NCI-H1092 (cell line): ENCODE data around the gene ARHGEF25.
"Not testable (repeated sequence)": the region's sequence is repeated elsewhere in the genome, so short reads cannot be mapped to it uniquely, and the experiment has no call there.

ENCODE experiments used
- DNase-seq: peaks from one replicate; lab custom pipeline; 2025; lab: John Stamatoyannopoulos, UW

Gene ARHGEF25

DNA sequence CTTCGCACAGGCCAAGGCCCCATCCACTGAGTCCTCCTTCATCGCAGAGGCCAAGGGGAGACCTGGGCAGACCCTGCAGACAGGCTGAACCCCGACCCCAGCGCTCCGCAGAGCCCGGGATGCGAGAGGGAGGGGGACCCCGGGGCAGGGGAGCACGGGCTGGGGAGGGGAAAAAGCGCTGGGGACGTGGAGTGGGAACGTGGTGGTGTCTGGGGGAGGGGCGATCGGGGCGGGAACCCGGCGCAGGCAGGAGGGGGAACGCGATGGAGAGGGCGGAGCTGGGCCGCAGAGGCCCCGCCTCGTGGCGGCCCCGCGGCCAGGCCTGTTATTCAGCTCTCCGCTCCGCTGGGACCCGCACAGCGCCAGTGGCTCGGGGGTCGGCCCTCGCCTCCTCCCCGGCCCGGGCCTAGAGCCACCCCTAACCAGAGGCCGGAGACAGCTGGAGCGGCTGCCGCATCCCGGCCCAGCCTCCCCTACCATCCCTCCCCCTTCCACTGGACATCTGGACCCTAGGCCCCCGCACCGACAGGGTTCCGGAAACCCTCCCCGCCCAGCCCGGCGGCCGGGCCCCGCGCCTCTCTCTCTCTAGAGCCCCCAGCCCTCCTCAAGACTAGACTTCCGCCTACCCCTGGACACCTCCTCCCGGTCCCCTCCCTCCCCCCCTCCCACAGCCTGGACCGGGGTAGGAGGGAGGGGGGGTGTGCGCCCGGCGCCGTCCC, at the start of gene ARHGEF25:
ARHGEF25 (plus strand) TSS at position 328 of the 719 bp plus-strand sequence. CDS start 460 bp downstream, outside the sequence.
- peak; percentile 24 for DNase-seq

GRCh38 chr12:57563358-57563757, 47.9 kb upstream of the ARHGEF25 start:
- no peak for DNase-seq

- no peak for DNase-seq
Observed at GRCh38 chr12:57564178-57564740, 47.0 kb upstream of the ARHGEF25 start.

DNA sequence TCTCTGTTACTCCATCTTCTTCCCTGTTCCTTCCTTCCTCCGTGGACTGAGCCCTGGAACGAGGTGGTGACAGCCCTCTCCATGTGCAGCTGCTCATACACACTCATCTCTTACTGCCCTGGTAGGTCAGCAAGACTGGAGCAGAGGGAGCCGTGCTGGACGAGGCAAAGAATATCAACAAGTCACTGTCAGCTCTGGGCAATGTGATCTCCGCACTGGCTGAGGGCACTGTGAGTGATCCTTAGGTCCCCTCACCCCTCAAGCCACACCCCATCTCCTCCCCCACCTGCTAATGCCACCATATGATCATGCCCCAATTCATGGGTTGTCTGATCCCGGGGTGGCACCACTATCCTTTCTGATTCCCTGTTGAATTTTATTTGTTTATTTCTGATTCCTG, 42.4 kb upstream of the ARHGEF25 start:
- no peak for DNase-seq

- no peak for DNase-seq
Observed at GRCh38 chr12:57569858-57570257, 41.4 kb upstream of the ARHGEF25 start.

DNA sequence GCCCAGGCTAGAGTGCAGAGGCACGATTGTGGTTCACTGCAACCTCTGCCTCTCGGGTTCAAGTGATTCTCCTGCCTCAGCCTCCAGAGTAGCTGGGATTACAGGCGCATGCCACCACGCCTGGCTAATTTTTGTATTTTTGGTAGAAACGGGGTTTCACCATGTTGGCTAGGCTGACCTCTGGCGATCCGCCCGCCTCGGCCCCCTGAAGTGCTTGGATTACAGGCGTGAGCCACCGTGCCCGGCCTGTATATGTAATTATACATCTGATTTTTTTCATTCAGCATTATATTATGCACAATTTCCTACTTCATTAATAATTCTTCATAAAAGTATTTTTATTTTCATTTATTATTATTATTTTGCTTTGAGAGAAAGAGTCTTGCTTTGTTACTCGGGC, 40.8 kb upstream of the ARHGEF25 start:
- not testable (repeated sequence) for DNase-seq

- no peak for DNase-seq
Observed at GRCh38 chr12:57571926-57572762, 39.1 kb upstream of the ARHGEF25 start.

DNA sequence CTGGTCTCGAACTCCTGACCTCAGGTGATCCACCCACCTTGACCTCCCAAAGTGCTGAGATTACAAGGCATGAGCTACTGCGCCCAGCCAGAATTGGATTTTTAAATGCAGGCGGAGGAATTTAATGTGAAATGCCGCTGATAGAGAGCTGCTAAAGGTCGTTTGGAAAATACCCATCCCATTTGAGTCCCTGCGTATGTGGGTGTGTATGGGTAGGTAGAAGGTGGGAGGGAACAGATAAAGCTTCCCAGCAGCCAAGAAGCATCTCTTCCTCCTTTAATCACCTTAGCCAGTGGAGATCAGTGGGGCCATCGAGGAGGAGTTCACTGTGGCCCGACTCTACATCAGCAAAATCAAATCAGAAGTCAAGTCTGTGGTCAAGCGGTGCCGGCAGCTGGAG, 36.4 kb upstream of the ARHGEF25 start:
- no peak for DNase-seq

DNA sequence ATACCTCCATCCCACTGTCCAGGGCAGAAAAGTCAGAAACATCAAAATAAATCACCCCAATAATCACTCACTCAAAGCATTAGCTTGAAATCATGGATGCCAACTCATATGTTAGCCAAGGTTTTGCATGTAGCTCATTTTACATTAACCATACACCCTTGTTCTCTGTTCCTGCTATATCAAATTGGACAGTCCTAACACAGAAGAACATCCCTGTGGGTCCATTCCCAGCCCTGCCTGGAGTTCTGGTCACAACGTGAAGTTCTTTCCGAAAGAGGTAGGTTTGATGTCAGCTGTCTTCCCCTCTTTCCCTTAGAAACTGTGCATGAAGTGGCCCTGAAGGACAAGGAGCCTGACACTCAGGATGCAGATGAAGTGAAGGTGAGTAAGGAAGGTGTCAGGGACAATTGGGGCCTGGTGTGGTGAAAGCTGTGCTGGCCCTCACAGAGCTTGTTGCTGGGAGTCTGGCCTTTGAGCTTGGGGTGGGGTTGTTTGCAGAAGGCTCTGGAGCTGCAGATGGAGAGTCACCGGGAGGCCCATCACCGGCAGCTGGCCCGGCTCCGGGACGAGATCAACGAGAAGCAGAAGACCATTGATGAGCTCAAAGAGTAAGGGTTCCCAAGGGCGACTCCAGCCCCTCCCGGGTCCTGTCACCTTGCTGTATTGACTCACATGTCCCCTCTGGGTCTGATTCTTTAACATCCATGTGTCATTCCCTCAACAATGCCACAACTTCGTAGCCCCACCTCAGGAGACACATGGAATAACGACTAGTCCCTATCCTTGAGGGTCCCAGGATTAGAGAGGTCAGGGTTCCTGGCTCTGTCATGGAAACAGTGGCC, 35.2 kb upstream of the ARHGEF25 start:
- no peak for DNase-seq

GRCh38 chr12:57576613-57577160, 34.5 kb upstream of the ARHGEF25 start:
- DNase-seq = no peak

DNA sequence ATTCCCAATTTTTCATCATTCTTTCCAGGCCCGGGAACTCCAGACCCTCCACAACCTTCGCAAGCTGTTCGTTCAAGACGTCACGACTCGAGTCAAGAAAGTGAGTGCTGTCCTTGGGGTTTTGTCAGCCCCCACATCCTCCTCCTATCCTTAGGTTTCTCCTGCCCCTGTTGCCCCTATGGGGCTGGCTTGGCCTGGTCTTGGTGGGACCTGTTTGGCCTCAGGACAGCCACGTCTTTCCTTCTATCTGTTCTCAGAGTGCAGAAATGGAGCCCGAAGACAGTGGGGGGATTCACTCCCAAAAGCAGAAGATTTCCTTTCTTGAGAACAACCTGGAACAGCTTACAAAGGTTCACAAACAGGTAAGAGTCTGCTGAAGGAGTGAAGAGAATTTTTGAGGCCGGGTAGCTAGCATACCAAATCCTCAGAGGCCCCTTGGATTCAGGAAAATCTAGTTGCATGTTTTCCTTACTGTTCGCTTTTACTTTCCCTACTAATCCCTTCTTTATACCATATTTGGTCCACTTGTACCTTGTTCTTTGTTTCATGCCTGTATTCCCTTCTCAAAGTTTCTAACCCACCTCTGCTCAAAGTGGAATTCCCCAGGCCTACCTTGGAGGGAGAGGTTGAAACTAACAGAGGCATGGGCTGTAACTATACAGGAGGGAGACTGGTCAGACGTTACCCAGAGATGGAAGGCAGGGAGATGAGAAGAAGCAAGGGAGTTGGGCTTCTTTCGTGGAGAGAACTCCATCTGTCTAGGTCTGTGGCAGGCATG, 33.1 kb upstream of the ARHGEF25 start:
- DNase-seq = no peak

GRCh38 chr12:57579011-57579410, 32.2 kb upstream of the ARHGEF25 start:
- no peak for DNase-seq

- DNase-seq = no peak
Observed at GRCh38 chr12:57579677-57580465, 31.4 kb upstream of the ARHGEF25 start.

- no peak for DNase-seq
Observed at GRCh38 chr12:57580466-57580795, 30.8 kb upstream of the ARHGEF25 start.

DNA sequence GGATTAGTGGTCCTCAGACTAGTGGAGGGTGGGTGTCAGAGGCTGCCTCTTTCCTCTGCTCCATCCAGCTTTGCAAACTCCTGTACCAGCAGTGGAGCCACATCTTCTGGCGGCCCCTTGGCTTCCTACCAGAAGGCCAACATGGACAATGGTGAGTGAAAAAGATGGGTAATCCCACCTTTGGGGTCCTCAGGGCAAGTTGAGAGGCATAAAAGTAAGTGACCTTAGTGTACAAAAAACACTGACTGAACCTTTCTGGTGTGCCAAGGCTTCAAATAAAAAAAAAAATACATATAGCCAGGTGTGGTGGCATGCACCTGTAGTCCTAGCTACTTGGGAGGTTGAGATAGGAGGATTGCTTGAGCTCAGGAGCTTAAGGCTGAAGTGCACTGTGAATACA, 29.4 kb upstream of the ARHGEF25 start:
- no peak for DNase-seq

DNA sequence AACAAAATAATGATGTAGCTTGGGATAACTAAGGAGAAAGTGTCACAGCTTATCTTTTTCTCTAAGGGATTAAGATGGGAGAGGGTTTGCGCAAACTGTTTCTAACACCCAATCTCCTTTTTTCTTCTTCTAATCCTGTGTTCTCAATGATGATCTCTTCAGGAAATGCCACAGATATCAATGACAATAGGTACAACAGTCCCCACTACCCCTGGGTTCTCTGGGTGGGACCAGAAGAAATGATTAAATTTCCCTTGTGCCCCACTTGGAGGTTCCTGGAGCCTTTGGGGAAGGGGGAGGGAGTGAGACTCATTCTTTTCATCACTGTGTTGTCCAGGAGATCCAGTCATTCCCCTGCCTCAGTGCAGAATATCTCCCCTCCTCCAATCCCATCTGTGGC, 28.8 kb upstream of the ARHGEF25 start:
- DNase-seq = no peak

GRCh38 chr12:57583008-57583831, 28.0 kb upstream of the ARHGEF25 start:
- DNase-seq = peak; percentile 63

DNA sequence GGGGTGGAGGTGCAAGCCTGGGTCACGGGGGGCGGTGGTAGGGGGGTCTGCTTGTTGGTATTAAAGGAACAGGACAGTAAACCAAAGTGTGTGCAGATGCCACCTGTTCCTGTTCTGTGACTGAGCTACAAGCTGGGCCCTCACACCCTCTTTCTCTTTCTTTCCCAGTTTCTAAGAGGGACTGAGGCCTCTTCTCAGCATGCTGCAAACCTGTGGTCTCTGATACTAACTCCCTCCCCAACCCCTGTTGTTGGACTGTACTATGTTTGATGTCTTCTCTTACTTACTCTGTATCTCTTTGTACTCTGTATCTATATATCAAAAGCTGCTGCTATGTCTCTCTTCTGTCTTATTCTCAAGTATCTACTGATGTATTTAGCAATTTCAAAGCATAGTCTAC, 27.2 kb upstream of the ARHGEF25 start:
- DNase-seq = no peak

DNA sequence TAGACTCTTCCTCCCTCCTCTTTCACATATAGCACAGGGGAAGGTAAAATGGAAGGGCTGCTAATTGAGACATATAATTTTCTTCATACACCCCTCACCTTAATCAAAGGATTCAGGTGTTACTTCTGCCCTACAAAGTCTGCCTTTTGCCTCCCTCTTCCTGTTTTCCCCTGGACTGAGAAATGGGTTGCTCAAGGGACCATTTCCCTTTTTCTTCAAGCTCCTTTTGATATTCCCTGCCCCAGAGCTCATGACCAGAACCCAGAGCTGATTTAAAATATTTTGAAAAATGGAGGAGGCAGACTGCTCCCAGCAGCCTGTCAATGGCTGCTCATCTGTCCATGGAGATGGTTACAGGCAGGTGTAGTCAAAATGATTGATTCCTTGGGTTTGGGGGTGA, 26.5 kb upstream of the ARHGEF25 start:
- no peak for DNase-seq
